ENCODE data around the gene TRMT2A.

Gene TRMT2A

GRCh38 chr22:20135806-20136602 is 19.0 kb upstream of the TRMT2A start:
- DNase-seq: no peak
- intact Hi-C loops (cut with DNase I): no loop called here

DNA sequence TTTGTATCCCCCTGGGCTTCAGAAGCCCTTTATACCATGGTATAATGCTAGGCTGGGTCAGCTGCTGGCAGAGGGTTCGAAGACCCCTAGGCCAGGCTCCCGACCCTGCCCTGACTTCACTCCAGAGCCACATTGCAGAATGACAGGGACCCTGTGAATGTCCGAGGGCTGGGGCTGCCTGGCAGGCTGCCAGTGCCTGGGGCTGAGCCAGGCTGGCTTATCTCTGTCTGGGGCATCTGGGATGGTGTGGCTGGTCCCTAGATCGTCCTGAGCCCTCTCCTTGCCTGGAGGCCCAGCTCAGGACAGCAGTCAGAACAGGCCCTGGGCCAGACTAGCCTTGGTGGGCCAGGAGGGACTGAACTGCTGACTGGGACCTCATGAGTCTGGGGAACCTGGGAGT is 18.2 kb upstream of the TRMT2A start:
- intact Hi-C loops (cut with DNase I): no loop called here
- no peak for DNase-seq

- intact Hi-C loops (cut with DNase I): no loop called here
Observed at GRCh38 chr22:20133930-20134549, 17.0 kb upstream of the TRMT2A start.

GRCh38 chr22:20132686-20133246 is 15.7 kb upstream of the TRMT2A start:
- intact Hi-C loops (cut with DNase I): no loop called here
- no peak for DNase-seq

More at GRCh38 chr22:20133930-20134549, 17.0 kb upstream of the TRMT2A start:
- no peak for DNase-seq

DNA sequence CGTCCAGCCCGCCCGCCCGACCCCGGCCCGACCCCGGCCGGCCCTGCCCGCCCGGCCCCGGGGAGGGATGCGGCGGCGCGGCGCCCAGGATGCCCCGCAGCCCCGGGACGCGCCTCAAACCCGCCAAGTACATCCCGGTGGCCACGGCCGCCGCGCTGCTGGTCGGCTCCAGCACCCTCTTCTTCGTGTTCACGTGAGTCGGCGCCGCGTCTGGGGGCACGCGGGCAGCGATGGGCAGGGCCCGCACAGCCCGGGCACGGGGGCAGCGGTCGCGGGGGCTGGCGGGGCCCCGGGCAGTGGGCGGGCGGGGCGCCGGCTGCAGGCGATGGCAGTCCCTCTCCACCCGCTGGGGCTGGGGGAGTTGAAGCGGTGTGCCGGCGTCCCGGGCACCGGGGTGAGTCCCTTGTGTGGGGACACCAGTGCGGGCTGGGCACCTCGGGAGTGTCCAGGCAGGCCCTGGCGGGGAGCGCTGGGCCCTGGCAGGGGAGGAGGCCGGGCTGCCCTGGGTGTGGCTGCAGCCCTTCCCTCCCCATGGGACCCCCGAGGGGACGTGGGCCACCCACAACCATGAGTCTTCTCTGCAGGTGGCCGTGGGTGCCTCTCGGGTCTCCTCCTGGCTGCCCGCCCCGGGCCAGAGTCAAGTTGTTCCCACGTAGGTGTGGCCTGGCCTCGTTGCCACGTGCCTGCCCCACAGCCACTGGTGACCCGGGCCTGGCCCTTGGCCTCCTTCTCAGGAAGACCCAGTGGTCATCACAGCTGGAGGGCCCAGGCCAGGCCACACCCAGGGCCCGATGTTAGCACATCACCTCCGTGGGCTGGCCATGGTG is 15.0 kb upstream of the TRMT2A start:
- DNase-seq: peak in 1 of 10 donors; percentile 48
- intact Hi-C loops (cut with DNase I): loop anchor here (2.0 kb wide), 1 partner anchor 15 kb away; the partner anchor contains the start of genes RANBP1 and TRMT2A

- peak in 1 of 10 donors; percentile 58 for DNase-seq
- intact Hi-C loops (cut with DNase I): loop anchor here (2.0 kb wide), 1 partner anchor 15 kb away; the partner anchor contains the start of genes RANBP1 and TRMT2A
Observed at GRCh38 chr22:20131597-20131858, 14.5 kb upstream of the TRMT2A start, which contains the start of gene ZDHHC8. TSS of gene ZDHHC8 (plus strand) at chr22:20131804. CDS start at chr22:20131948, 144 bp downstream.

GRCh38 chr22:20130731-20131596 is 13.9 kb upstream of the TRMT2A start:
- peak; percentile 76 to 99 (median 90) for DNase-seq
- intact Hi-C loops (cut with DNase I): loop anchor here (2.0 kb wide), 1 partner anchor 14 kb away; the partner anchor contains the start of genes RANBP1 and TRMT2A

- DNase-seq: no peak
- intact Hi-C loops (cut with DNase I): loop anchor here (2.0 kb wide), 1 partner anchor 14 kb away; the partner anchor contains the start of genes RANBP1 and TRMT2A
Observed at GRCh38 chr22:20130319-20130718, 13.3 kb upstream of the TRMT2A start.

GRCh38 chr22:20129747-20130014 is 12.7 kb upstream of the TRMT2A start:
- intact Hi-C loops (cut with DNase I): loop anchor here (2.0 kb wide), 1 partner anchor 13 kb away; the partner anchor contains the start of genes RANBP1 and TRMT2A

GRCh38 chr22:20128902-20129746 is 12.1 kb upstream of the TRMT2A start:
- peak in 3 of 10 donors; percentile 35 to 55 (median 44) for DNase-seq

More at GRCh38 chr22:20129747-20130014, 12.7 kb upstream of the TRMT2A start:
- DNase-seq: no peak

DNA sequence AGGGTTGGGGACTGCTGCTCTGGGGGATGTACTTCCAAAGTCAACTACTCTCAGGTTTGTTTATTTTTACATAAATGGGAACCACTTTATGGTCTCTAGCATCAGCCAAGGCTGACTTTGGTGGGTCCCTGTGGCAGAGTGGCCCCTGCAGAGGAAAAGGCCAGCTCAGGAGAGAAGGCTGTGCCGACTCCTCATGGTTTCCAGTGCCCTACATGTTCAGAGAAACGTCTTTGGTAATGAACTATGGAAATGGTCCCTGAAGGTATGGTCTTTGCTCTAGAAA is 11.5 kb upstream of the TRMT2A start:
- intact Hi-C loops (cut with DNase I): no loop called here
- DNase-seq: no peak

More at GRCh38 chr22:20128902-20129746, 12.1 kb upstream of the TRMT2A start:
- intact Hi-C loops (cut with DNase I): no loop called here

DNA sequence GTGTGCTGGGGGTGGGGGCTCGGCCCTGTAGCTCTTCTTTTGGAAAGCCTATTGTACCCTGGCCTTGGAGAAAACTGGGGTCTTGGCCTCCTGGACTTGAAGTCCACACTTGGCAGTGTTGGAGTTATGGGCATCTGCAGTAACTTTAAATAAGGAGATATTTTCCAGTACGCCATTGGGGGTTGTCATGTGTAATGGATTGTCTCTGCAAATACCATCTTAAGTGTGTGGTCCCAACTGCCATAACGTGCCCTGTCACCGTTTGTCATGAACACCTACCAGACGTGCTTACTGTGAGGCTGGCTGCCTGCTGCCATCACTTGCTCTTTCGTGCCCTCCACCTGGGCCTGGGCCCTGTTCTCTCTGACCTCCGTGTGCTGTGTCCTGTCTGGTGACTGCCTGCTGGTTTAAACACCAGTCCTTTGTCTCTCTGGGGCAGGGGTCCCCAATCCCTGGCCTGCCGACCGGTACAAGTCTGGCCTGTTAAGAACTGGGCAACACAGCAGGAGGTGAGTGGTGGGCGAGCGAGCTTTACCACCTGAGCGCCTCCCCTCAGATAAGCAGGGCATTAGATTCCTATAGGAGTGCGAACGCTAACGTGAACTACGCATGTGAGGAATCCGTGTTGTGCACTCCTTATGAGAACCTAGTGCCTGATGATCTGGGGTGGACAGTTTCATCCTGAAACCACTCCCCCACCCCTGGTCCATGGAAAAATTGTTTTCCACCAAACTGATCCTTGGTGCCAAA is 11.0 kb upstream of the TRMT2A start:
- no peak for DNase-seq
- intact Hi-C loops (cut with DNase I): no loop called here

GRCh38 chr22:20127318-20127868 is 10.4 kb upstream of the TRMT2A start:
- intact Hi-C loops (cut with DNase I): no loop called here
- DNase-seq: no peak

DNA sequence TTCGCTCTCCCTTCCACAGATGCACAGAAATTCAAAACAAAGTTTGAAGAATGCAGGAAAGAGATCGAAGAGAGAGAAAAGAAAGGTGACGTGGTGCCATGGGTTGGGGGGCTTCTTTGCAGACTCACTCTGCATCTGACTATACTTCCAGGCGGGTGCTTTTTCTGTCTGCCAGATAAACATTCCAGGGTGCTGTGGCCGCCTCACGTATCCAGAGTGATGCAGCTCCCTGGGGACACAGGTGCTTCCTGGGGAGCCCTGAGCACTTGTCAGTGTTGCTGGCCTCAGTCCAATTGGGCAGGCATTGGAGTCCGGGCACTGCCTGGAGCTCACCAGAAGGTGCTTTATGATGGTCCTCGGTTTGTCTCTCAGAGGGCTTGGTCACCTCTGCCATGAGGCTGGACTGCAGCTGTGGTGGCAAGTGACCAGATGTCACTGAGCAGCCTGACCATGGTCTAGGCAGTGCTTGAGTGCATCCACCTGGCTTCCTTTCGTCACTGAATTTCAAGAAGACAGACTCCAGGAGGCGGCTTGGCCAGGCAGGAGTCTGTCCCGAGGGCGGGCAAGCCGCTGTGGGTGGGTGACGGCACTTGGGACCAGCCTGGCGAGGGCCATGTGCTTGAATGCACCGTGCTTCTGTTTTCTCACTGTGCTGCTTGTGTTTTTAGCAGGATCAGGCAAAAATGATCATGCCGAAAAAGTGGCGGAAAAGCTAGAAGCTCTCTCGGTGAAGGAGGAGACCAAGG is 9.4 kb upstream of the TRMT2A start:
- intact Hi-C loops (cut with DNase I): no loop called here
- DNase-seq: no peak

DNA sequence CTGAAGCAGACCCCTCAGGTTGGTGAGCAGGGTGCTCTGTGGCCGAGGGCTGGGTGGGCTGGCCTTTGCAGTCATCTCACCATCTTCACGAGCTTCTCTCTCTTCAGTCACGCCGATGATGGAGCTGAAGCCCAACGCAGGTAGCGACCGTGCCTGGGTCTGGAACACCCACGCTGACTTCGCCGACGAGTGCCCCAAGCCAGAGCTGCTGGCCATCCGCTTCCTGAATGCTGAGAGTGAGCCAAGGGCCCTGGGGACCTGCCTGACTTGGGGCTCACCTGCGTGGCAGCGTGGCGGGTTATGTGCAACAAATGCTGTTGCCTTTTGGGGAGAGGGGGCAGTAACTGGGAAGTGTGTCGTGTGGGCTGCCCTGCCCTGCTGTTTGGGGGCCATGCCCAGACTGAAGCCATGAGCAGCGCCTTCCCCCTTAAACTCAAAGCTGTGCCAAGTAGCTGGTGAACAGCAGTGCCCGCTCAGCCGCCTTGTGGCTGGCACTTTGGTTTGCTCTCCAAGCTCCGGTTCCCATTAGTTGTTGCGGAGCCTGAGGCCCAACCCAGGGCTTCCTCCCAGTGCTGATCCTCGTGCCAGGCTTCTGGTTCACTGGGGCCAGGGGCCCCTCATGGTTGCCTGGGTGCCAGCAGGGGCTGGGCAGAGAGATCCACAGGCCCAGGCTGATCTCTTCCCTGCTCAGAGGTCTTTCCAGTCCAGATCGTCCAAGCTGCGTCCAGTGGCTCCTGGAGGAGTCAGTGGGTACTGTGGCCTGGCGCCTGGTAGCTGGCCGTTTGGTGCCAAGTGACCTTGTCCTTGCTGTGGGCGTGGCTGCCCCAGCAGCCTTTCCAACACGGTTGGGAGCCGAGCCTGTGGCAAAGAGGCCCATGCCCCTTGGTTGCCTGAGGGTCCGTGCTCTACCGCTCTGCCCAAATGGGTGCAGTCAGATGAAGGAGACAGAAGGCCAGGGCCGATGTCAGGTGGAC is 8.5 kb upstream of the TRMT2A start:
- DNase-seq: no peak
- intact Hi-C loops (cut with DNase I): no loop called here
